A549 (cell line): ENCODE measurements around the gene TBCEL. TPM values are rescaled to one million over a fixed set of nuclear protein-coding genes. Genes with fewer than 3 reads are reported as not detected.

Experiments
- ATAC-seq, 2 experiments: fragments of 200-7000 bp in 1 of 2; fragments of >200 bp in 1 of 2; cut with Nextera tagmentation in 1 of 2; cut with Tn5 transposase in 1 of 2; 3 replicates each; pipeline versions ENCODE4 v1.8.0 to v1.9.1; 2018 to 2020; ENCODE audit warnings: mild to moderate bottlenecking in 1 of 2, moderate library complexity in 1 of 2
- CTCF ChIA-PET: fragments of 300-600 bp; sonication (Branson Sonifier 250); formaldehyde crosslinking; extraction: SDS; loops from one replicate; lab custom pipeline; 2021; ENCODE audit warnings: antibody characterized with exemption, inconsistent platforms; lab: Yijun Ruan, JAX
- POLR2A ChIA-PET: fragments of 350-600 bp; formaldehyde crosslinking; extraction: SDS; loops from one replicate; lab custom pipeline; 2021; ENCODE audit warnings: antibody characterized with exemption, inconsistent platforms; lab: Yijun Ruan, JAX
- DNase-seq, 2 experiments: peaks; one replicate each; pipeline versions ENCODE4 v3.0.0 to v3.0.0-alpha.2; 2011 to 2016; ENCODE audit warnings: low read depth in 1 of 2, low spot score in 1 of 2
- FAIRE-seq: peaks from 2 replicates; lab custom pipeline; 2011; peaks lifted over from hg19 to GRCh38; lab: Jason Lieb, UNC
- H3K27ac ChIP-seq, 2 experiments: fragments of >200 bp; sonication (Bioruptor Twin); formaldehyde crosslinking; 3 replicates each; pipeline ENCODE4 v1.5.1; 2016 to 2017
- H3K4me1 ChIP-seq: fragments of >200 bp; sonication (Bioruptor Twin); formaldehyde crosslinking; 3 replicates; pipeline ENCODE4 v1.6.1; 2016
- H3K4me2 ChIP-seq: fragments of >200 bp; sonication (Bioruptor Twin); formaldehyde crosslinking; 3 replicates; pipeline ENCODE4 v1.6.1; 2016
- H3K4me3 ChIP-seq: fragments of >200 bp; sonication (Bioruptor Twin); formaldehyde crosslinking; 3 replicates; pipeline ENCODE4 v1.5.1; 2016
- H3K9me3 ChIP-seq: fragments of >200 bp; sonication (Bioruptor Twin); formaldehyde crosslinking; 3 replicates; pipeline ENCODE4 v1.6.1; 2016
- BCL3 ChIP-seq: fragments of >200 bp; sonication (Bioruptor Twin); formaldehyde crosslinking; IDR thresholded peaks from 3 replicates; pipeline ENCODE4 v1.6.1; 2016
- BHLHE40 ChIP-seq: IDR thresholded peaks from 2 replicates; pipeline ENCODE4 v1.6.1; 2012; ENCODE audit warnings: low read depth, low read length, inconsistent platforms
- CBX2 ChIP-seq: fragments of 200-600 bp; sonication (generic); IDR thresholded peaks from 2 replicates; pipeline ENCODE4 v1.6.1; 2016; ENCODE audit warnings: low read depth, mild to moderate bottlenecking, borderline replicate concordance
- CHD4 ChIP-seq: fragments of 200-600 bp; sonication (generic); IDR thresholded peaks from 2 replicates; pipeline ENCODE4 v1.6.1; 2016; ENCODE audit warnings: antibody characterized with exemption, mild to moderate bottlenecking, borderline replicate concordance
- ELK1 ChIP-seq: fragments of 150-350 bp; IDR thresholded peaks from 2 replicates; pipeline ENCODE4 v1.6.1; 2014; ENCODE audit warnings: low read depth, mild to moderate bottlenecking, low read length
- FOSL2 ChIP-seq, 2 experiments: fragments of 450-650 bp in 1 of 2; fragments of >200 bp in 1 of 2; sonication (Bioruptor Twin) in 1 of 2; formaldehyde crosslinking; IDR thresholded peaks; 2 replicates each; pipeline versions ENCODE4 v1.5.0 to v1.6.1; 2016 to 2020; ENCODE audit warnings: mild to moderate bottlenecking in 1 of 2, moderate library complexity in 1 of 2
- GATA3 ChIP-seq: IDR thresholded peaks from 2 replicates; pipeline ENCODE4 v1.6.1; 2012; ENCODE audit warnings: borderline replicate concordance
- HES2 ChIP-seq: fragments of >200 bp; sonication (Bioruptor Twin); formaldehyde crosslinking; IDR thresholded peaks from 2 replicates; pipeline ENCODE4 v1.6.1; 2016
- HOXA7 ChIP-seq: fragments of 250-450 bp; sonication (Bioruptor Pico); IDR thresholded peaks from 2 replicates; pipeline ENCODE4 v1.5.0; 2020; ENCODE audit warnings: mild to moderate bottlenecking, moderate library complexity
- HOXB13 ChIP-seq: fragments of 250-450 bp; sonication (Bioruptor Pico); IDR thresholded peaks from 2 replicates; pipeline ENCODE4 v1.5.0; 2020; ENCODE audit warnings: low read depth, mild to moderate bottlenecking, moderate library complexity
- HOXB5 ChIP-seq: fragments of 250-450 bp; sonication (Bioruptor Pico); IDR thresholded peaks from 2 replicates; pipeline ENCODE4 v1.5.0; 2020; ENCODE audit warnings: mild to moderate bottlenecking, moderate library complexity
- JUN ChIP-seq, 2 experiments: fragments of >200 bp; sonication (Bioruptor Twin); formaldehyde crosslinking; IDR thresholded peaks; 2 replicates in 1 of 2; 3 replicates in 1 of 2; pipeline ENCODE4 v1.6.1; 2016 to 2017
- KDM1A ChIP-seq: fragments of 200-600 bp; sonication (generic); IDR thresholded peaks from 2 replicates; pipeline ENCODE4 v1.6.1; 2016; ENCODE audit warnings: low read depth, mild to moderate bottlenecking
- MAX ChIP-seq: IDR thresholded peaks from 2 replicates; pipeline ENCODE4 v1.6.1; 2012
- NPAS2 ChIP-seq: fragments of 250-450 bp; sonication (Bioruptor Pico); IDR thresholded peaks from 2 replicates; pipeline ENCODE4 v1.8.0; 2022; ENCODE audit warnings: mild to moderate bottlenecking, moderate library complexity, borderline replicate concordance
- PBX3 ChIP-seq: IDR thresholded peaks from 2 replicates; pipeline ENCODE4 v1.6.1; 2012
- POLR2A ChIP-seq: IDR thresholded peaks from 2 replicates; pipeline ENCODE4 v1.6.1; 2012; ENCODE audit warnings: mild to moderate bottlenecking, low read length
- RARB ChIP-seq: fragments of 250-450 bp; sonication (Bioruptor Pico); IDR thresholded peaks from 2 replicates; pipeline ENCODE4 v1.8.0; 2021; ENCODE audit warnings: mild to moderate bottlenecking, moderate library complexity
- RFX5 ChIP-seq: fragments of 450-650 bp; IDR thresholded peaks from 2 replicates; pipeline ENCODE4 v1.7.1; 2014; ENCODE audit warnings: antibody characterized with exemption, mild to moderate bottlenecking, moderate library complexity
- RNF2 ChIP-seq: fragments of 200-600 bp; sonication (generic); IDR thresholded peaks from 2 replicates; pipeline ENCODE4 v1.6.1; 2016; ENCODE audit warnings: low read depth, mild to moderate bottlenecking, antibody characterized with exemption, moderate library complexity, borderline replicate concordance
- SMC3 ChIP-seq: fragments of >200 bp; sonication (Bioruptor Twin); formaldehyde crosslinking; IDR thresholded peaks from 3 replicates; pipeline ENCODE4 v1.6.1; 2018; ENCODE audit warnings: inconsistent platforms
- SREBF2 ChIP-seq: fragments of 450-650 bp; IDR thresholded peaks from 2 replicates; pipeline ENCODE4 v1.6.1; 2014; ENCODE audit warnings: mild to moderate bottlenecking, moderate library complexity
- TFCP2L1 ChIP-seq: fragments of 250-450 bp; sonication (Bioruptor Pico); IDR thresholded peaks from 2 replicates; pipeline ENCODE4 v1.5.0; 2021; ENCODE audit warnings: mild to moderate bottlenecking
- ZC3H11A ChIP-seq: fragments of 450-650 bp; IDR thresholded peaks from 2 replicates; pipeline ENCODE4 v1.6.1; 2014; ENCODE audit warnings: antibody characterized with exemption, mild to moderate bottlenecking
- ZFP36 ChIP-seq: fragments of 450-650 bp; IDR thresholded peaks from 2 replicates; pipeline ENCODE4 v1.6.1; 2014; ENCODE audit warnings: borderline replicate concordance; ENCODE audit not compliant: partially characterized antibody
- WGBS: methylation state at CpG from one replicate; pipeline ENCODE4 v1.1.6; 2017; ENCODE audit errors: missing lambda C conversion rate; 5-methylcytosine and 5-hydroxymethylcytosine counted together
- polyA plus RNA-seq, 4 experiments: library from polyadenylated mRNA; depleted of rRNA in 3 of 4; stranded (reverse); fragments of >200 nt; fragmentation: RNase III in 1 of 4; extraction: RNeasy Plus Mini Kit Qiagen cat#74134 plus additional on column Dnase treatment in 1 of 4; gene quantifications; 2 replicates in 3 of 4; 3 replicates in 1 of 4; pipeline ENCODE4 v1.2.3, GENCODE V29; 2011 to 2017

Gene TBCEL
- polyA plus RNA-seq, 2 of the 4 experiments (the other 2 are of a cell fraction): 5.9 to 11.9 TPM

GRCh38 chr11:121063728-121064127, 39.8 kb downstream of the TBCEL start:
- ATAC-seq (peak in 1 of 2 experiments; percentile 55; a peak in 2 of 6 replicates), FAIRE-seq (no peak)
- Histone ChIP-seq H3K4me3 (no peak overlapping the region), H3K9me3 (no peaks in the 10 kb centered on the region)
- 83% methylated on average over 2 of the region's 2 CpGs for WGBS
- TF ChIP-seq RARB (CRISPR knock-in tag) (no peak), HES2 (no peak), BCL3 (no peak), ZFP36 (no peak), JUN (IDR thresholded peaks at IDR 0.05) (no peak), RNF2 (no peak), NPAS2 (CRISPR knock-in tag) (no peak), MAX (no peak), HOXB5 (CRISPR knock-in tag) (no peak), BHLHE40 (no peak), CBX2 (no peak), KDM1A (no peak), GATA3 (no peak), PBX3 (no peak), SMC3 (no peak), ZC3H11A (no peak)
- TF ChIP-seq, all 56 proteins: peak for 0
- Histone ChIP-seq H3K27ac (no peak overlapping the region), H3K4me1 (peaks cover 16% of the 10 kb centered on the region), H3K4me2 (no peak overlapping the region)
- CTCF ChIA-PET: interaction anchor here (0.5 kb wide), 1 partner anchor 46 kb away, joined by 3 read pairs; no protein-coding TSS in a partner anchor
- POLR2A ChIA-PET: no interaction called here
- DNase-seq: peak; percentile 0 to 3

- ChIA-PET POLR2A (no interaction called here), CTCF (interaction anchor here (1.1 to 2.1 kb wide), 2 partner anchors 45 to 128 kb away, joined by 5 to 9 read pairs; no protein-coding TSS in a partner anchor)
- H3K4me2 ChIP-seq: peak overlapping the region; percentile 43
Observed at GRCh38 chr11:121066623-121067022, 42.7 kb downstream of the TBCEL start.

More at GRCh38 chr11:121066623-121067022, 42.7 kb downstream of the TBCEL start:
- DNase-seq (no peak), FAIRE-seq (no peak), ATAC-seq (no peak)
- no peak for TF ChIP-seq BCL3
- no peak for TF ChIP-seq TFCP2L1 (CRISPR knock-in tag)
- no peak for TF ChIP-seq HOXB5 (CRISPR knock-in tag)
- no peak for TF ChIP-seq ELK1
- no peak for TF ChIP-seq CHD4
- no peak for TF ChIP-seq FOSL2 (IDR thresholded peaks at IDR 0.05)
- no peak for TF ChIP-seq FOSL2 (CRISPR knock-in tag; IDR thresholded peaks at IDR 0.05)
- TF ChIP-seq HOXB13: no peak
- no peak for TF ChIP-seq RFX5
- no peak for TF ChIP-seq HOXA7 (CRISPR knock-in tag)
- no peak for TF ChIP-seq SREBF2
- TF ChIP-seq POLR2A: no peak
- peaks cover 16% of the 10 kb centered on the region for H3K4me1 ChIP-seq
- H3K9me3 ChIP-seq: no peaks in the 10 kb centered on the region
- no peak overlapping the region for H3K27ac ChIP-seq
- WGBS: 89% methylated on average over 3 of the region's 3 CpGs
- no peak overlapping the region for H3K4me3 ChIP-seq
